Activated CD4-positive, alpha-beta T cell treated with anti-CD3 and anti-CD28 coated beads, Interleukin-2, Interleukin-4, amounts not matched to agents 100 ng/mL and 50 ng/mL, durations not matched to agents 16 hours and 8 hours (primary cell): ENCODE results near the gene FGF9.

Experiments used
- DNase-seq: peaks from one replicate; pipeline ENCODE4 v3.0.0-alpha.2; 2020; ENCODE audit warnings: low spot score

FGF9 gene

GRCh38 chr13:21674490-21675009 lies 3.7 kb downstream of the FGF9 start:
- no peak for DNase-seq

GRCh38 chr13:21675095-21675991 lies 4.5 kb downstream of the FGF9 start:
- no peak for DNase-seq

- no peak for DNase-seq
Measured at GRCh38 chr13:21676611-21677021, 5.7 kb downstream of the FGF9 start.

- no peak for DNase-seq
Measured at GRCh38 chr13:21677075-21677623, 6.3 kb downstream of the FGF9 start.

- no peak for DNase-seq
Measured at GRCh38 chr13:21683034-21683733, 12.3 kb downstream of the FGF9 start.

- DNase-seq: no peak
Measured at GRCh38 chr13:21684576-21684975, 13.7 kb downstream of the FGF9 start.

GRCh38 chr13:21685485-21686064 lies 14.7 kb downstream of the FGF9 start:
- no peak for DNase-seq

- peak; percentile 66 for DNase-seq
Measured at GRCh38 chr13:21686751-21687391, 16.0 kb downstream of the FGF9 start.

GRCh38 chr13:21688056-21688455 lies 17.2 kb downstream of the FGF9 start:
- no peak for DNase-seq

- no peak for DNase-seq
Measured at GRCh38 chr13:21689097-21689496, 18.2 kb downstream of the FGF9 start.

GRCh38 chr13:21690955-21691354 lies 20.1 kb downstream of the FGF9 start:
- no peak for DNase-seq

GRCh38 chr13:21691500-21691899 lies 20.6 kb downstream of the FGF9 start:
- no peak for DNase-seq

GRCh38 chr13:21691928-21692327 lies 21.1 kb downstream of the FGF9 start:
- DNase-seq: no peak

GRCh38 chr13:21694831-21695230 lies 24.0 kb downstream of the FGF9 start:
- no peak for DNase-seq

- no peak for DNase-seq
Measured at GRCh38 chr13:21695546-21695945, 24.7 kb downstream of the FGF9 start.

GRCh38 chr13:21696865-21697448 lies 26.1 kb downstream of the FGF9 start:
- no peak for DNase-seq

- no peak for DNase-seq
Measured at GRCh38 chr13:21698817-21699679, 28.2 kb downstream of the FGF9 start.

- DNase-seq: no peak
Measured at GRCh38 chr13:21701460-21701859, 30.6 kb downstream of the FGF9 start.

GRCh38 chr13:21703846-21704245 lies 33.0 kb downstream of the FGF9 start:
- DNase-seq: no peak

GRCh38 chr13:21707586-21707985 lies 36.7 kb downstream of the FGF9 start:
- DNase-seq: no peak

GRCh38 chr13:21709697-21710096 lies 38.8 kb downstream of the FGF9 start:
- no peak for DNase-seq
